ENCODE data around the gene FIBCD1.
"Not testable (repeated sequence)": the region's sequence is repeated elsewhere in the genome, so short reads cannot be mapped to it uniquely, and the experiment has no call there.

FIBCD1 gene

GRCh38 chr9:130922893-130923610 lies 16.0 kb downstream of the FIBCD1 start:
- DNase-seq (ENCODE audit: low read depth, low spot score): no peak

DNA sequence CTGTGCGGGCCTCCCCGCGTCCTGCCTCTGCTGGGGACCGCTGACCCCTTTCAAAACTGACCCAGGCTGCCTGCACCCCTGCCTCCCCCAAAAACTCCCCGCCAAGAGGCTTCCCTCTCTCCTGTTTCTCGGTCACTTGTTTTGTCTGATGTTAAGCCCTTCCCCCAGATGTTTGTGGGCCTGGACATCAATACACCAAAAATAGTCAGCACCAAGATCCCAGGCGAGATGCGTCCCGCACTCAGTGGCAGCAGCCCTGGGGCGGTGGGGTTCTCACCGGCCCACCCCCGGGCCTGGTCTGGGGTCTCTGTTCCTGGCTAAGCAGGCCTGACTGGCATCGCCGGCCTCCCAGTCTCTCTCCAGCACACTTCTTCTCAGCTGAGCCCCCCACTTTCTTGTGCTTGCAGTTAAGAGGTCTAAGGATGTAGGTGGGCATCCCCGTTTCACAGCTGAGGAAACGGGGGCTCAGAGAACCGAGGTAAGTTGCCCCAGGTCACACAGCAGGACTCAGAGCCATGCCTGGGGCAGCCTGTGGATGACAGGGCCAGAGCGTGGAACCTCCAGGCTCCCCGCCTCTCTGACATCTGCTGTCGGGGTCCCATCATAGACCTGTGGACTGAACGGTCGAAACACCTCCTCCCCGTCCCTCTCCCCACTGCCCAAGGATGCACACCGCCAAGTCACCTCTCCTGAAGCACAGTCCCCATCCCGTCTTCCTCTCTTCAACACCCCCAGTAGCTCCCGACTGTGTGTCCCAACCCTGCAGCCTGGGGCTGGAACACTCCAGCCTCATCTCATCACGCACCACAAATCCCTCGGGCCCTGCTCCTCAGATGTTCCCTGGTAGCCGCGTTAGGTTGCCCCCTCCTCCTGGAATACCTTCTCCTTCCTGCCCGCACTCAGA lies 16.8 kb downstream of the FIBCD1 start:
- DNase-seq (ENCODE audit: low read depth, low spot score): no peak

DNA sequence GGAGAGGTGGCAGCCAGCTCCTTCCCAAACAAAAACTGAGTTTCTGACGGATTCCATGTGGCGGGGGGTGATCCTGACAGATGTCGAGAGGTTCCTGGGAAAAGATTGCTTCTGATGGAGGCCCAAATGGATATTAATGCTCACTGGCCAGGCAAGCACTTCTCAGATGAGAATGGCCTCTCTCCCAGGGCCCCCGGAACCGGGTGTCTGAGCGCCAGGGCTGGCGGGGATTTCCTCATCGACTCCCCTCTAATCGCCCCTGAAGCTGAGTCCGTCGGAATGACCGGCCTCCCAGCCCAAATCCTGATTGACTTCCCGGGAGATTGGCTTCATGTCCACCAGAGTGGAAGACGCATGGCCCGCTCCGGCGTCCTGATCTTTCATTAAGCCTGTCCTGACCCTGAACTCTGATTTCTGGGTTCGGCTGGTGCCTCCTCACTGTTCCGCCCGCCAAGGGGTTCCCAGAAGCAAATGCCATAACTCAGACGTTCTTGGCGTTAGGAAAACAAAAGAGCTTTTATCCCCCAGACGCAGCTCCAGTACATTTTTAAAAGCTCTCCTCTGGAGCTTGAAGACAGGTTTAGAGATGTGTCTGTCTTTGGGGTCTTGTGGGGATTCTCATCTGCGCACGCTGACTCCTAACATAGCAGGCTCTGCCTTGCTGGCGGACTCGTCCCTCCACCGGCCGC lies 17.6 kb downstream of the FIBCD1 start:
- no peak for DNase-seq (ENCODE audit: low read depth, low spot score)

GRCh38 chr9:130920762-130921299 lies 18.2 kb downstream of the FIBCD1 start:
- DNase-seq (ENCODE audit: low read depth, low spot score): no peak

GRCh38 chr9:130920233-130920632 lies 18.8 kb downstream of the FIBCD1 start:
- no peak for DNase-seq (ENCODE audit: low read depth, low spot score)

DNA sequence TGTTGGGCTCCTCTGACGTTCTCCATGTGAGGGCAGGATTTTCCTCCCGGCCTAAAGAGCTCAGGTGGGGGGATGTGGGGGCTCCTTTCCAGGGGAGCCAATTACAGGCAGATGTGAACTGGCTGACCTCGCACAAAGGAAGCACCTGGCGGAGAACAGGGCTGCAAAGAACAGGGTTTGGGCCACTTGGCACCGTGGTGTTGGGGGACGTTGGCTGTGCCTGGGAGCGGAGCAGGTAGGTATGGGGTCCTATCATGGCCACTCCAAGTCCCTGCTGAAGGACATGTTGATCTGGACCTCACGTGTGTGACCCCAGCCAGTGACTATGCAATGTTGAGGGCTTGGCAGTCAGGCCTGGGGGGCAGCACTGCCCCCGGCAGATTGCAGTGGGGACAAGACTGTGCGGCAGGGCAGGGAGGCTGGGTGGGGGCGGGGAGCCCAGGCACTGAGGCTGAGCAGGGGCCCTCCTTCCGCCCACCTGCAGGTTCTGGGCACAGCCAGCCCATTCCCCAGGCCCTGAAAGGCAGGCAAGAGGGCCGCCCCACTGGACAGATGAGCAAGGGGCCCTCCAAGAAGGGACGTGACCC lies 19.4 kb downstream of the FIBCD1 start:
- no peak for DNase-seq (ENCODE audit: low read depth, low spot score)

- no peak for DNase-seq (ENCODE audit: low read depth, low spot score)
These were observed 20.1 kb downstream of the FIBCD1 start for GRCh38 chr9:130918826-130919558.

- DNase-seq (ENCODE audit: low read depth, low spot score): no peak
These were observed 20.8 kb downstream of the FIBCD1 start for GRCh38 chr9:130918101-130918825.

DNA sequence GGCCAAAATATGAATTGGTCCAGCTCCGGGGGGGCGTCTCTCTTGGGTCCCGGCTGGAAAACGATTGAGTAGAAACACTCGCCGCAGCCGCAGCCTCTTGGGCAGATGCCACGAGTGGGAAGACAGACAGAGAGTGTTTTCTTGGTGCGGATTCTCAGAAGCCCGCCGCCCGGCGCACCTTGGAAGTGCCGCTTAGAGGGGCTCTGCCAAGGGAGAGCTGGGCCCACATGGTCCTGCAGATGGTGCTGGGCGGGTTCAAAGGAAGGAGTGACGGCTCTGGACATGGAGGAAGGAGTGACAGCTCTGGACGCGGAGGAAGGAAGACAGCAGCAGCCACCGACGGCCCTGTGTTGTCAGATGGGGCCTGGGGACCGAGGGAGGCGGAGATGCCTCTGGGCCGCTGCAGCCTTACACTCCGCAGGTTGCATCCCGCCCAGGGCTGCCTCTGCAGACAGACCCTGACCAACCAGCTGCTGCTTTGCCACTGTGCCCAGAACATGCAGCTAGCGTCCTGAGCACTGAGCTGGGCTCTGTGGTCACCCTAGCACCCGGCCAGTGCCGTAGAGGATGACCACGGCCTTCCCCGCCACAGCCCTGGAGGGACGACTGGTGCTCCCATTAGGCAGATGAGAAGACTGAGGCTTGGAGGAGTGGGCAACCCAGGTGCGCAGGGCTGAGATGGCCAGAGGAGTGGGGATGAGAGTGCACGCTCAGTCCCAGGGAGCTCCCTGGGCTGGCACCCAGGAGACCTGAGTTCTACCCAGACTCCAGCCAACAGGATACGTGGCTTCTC lies 21.7 kb downstream of the FIBCD1 start:
- DNase-seq (ENCODE audit: low read depth, low spot score): no peak

GRCh38 chr9:130915096-130915447 lies 24.0 kb downstream of the FIBCD1 start:
- DNase-seq (ENCODE audit: low read depth, low spot score): no peak

DNA sequence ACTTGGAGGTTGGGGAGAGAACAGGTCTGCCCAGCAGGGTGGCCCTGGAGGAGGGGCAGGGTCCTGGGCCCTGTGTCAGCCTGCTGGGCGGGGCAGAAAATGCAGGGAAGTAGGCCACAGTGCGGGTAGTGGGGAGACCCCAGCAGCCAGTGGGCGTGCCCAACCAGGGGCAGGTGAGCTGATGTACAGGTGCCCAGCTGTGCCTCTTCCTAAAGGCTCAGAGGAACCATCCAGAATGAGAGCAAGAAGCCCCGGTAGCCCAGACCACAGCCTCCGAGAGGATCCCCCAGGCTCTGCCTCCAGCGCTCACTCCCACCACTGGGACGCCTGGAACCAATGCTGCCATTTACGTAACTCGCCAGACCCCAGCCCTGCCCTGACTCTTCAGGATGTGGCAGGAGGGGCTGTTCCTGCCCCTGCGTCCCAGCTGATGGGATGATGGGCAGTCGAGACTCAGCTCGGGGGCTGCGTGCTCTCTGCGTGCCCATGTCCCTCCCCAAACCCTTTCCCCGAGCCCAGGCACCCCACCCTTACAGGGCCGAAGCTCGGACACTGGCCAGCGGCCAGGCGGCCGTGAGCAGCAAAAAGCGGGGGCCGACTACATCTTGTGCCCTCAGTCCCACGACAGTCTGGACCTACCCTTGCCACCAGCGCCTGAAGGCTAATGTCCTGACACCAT lies 24.5 kb downstream of the FIBCD1 start:
- no peak for DNase-seq (ENCODE audit: low read depth, low spot score)

GRCh38 chr9:130913599-130914416 lies 25.2 kb downstream of the FIBCD1 start:
- DNase-seq (ENCODE audit: low read depth, low spot score): no peak

GRCh38 chr9:130912932-130913598 lies 26.0 kb downstream of the FIBCD1 start:
- DNase-seq (ENCODE audit: low read depth, low spot score): no peak

GRCh38 chr9:130911254-130912049 lies 27.6 kb downstream of the FIBCD1 start:
- no peak for DNase-seq (ENCODE audit: low read depth, low spot score)

- not testable (repeated sequence) for DNase-seq (ENCODE audit: low read depth, low spot score)
These were observed 28.4 kb downstream of the FIBCD1 start for GRCh38 chr9:130910670-130911069.

DNA sequence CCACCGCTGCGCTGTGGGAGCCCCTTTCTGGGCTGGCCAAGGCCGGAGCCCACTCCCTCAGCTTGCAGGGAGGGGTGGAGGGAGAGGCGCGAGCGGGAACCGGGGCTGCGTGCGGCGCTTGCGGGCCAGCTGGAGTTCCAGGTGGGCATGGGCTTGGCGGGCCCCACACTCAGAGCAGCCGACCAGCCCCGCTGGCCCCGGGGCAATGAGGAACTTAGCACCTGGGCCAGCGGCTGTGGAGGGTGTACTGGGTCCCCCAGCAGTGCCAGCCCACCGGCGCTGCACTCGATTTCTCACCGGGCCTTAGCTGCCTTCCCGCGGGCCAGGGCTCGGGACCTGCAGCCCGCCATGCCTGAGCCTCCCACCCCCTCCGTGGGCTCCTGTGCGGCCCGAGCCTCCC lies 29.0 kb downstream of the FIBCD1 start:
- not testable (repeated sequence) for DNase-seq (ENCODE audit: low read depth, low spot score)

DNA sequence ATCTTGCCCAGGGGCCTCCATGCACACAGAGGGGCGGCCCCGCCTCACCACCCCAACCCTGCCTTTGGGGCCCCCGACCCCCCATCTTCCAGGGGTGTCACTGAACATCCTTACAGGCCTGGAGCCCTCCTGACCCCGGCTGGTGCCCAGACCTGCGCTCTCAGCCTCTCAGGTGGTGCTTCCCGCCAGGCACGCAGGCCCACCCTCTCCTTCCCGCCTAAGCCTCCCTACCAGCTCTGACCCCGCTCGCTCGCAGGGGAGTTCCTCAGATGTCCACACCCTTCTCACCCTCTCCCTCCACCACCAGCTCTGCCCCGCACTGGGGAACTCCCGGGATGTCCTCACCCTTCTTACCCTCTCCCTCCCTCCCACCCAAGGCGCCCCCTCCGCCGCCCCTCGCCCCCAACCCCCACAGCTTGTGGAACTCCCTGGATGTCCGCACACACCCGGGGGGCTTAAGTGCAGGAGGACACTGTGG lies 30.1 kb downstream of the FIBCD1 start:
- no peak for DNase-seq (ENCODE audit: low read depth, low spot score)
